ENCODE results near the gene VWA5B1.
"Not testable (repeated sequence)": the region's sequence is repeated elsewhere in the genome, so short reads cannot be mapped to it uniquely, and the experiment has no call there.

VWA5B1 gene

GRCh38 chr1:20280906-20281305, 9.8 kb upstream of the VWA5B1 start:
- no peak overlapping the region for H3K4me3 ChIP-seq (ENCODE audit: low read length)
- DNase-seq (ENCODE audit: low read depth) = no peak
- TF ChIP-seq CTCF (IDR thresholded peaks at IDR 0.05; ENCODE audit: insufficient read depth, low read depth, low read length, missing control alignments) = no peak

- DNase-seq (ENCODE audit: low read depth) = peak; percentile 42
- TF ChIP-seq CTCF (IDR thresholded peaks at IDR 0.05; ENCODE audit: insufficient read depth, low read depth, low read length, missing control alignments) = no peak
- H3K4me3 ChIP-seq (ENCODE audit: low read length) = no peak overlapping the region
Observed at GRCh38 chr1:20281801-20282200, 8.9 kb upstream of the VWA5B1 start.

GRCh38 chr1:20282533-20282932, 8.1 kb upstream of the VWA5B1 start:
- no peak for TF ChIP-seq CTCF (IDR thresholded peaks at IDR 0.05; ENCODE audit: insufficient read depth, low read depth, low read length, missing control alignments)
- DNase-seq (ENCODE audit: low read depth) = no peak
- no peak overlapping the region for H3K4me3 ChIP-seq (ENCODE audit: low read length)

GRCh38 chr1:20284046-20284445, 6.6 kb upstream of the VWA5B1 start:
- H3K4me3 ChIP-seq (ENCODE audit: low read length) = no peak overlapping the region
- DNase-seq (ENCODE audit: low read depth) = no peak
- no peak for TF ChIP-seq CTCF (IDR thresholded peaks at IDR 0.05; ENCODE audit: insufficient read depth, low read depth, low read length, missing control alignments)

- no peak for TF ChIP-seq CTCF (IDR thresholded peaks at IDR 0.05; ENCODE audit: insufficient read depth, low read depth, low read length, missing control alignments)
- no peak overlapping the region for H3K4me3 ChIP-seq (ENCODE audit: low read length)
- no peak for DNase-seq (ENCODE audit: low read depth)
Observed at GRCh38 chr1:20284625-20285024, 6.0 kb upstream of the VWA5B1 start.

- H3K4me3 ChIP-seq (ENCODE audit: low read length) = no peak overlapping the region
- no peak for TF ChIP-seq CTCF (IDR thresholded peaks at IDR 0.05; ENCODE audit: insufficient read depth, low read depth, low read length, missing control alignments)
- no peak for DNase-seq (ENCODE audit: low read depth)
Observed at GRCh38 chr1:20285510-20285909, 5.2 kb upstream of the VWA5B1 start.

- H3K4me3 ChIP-seq (ENCODE audit: low read length); DNase-seq (ENCODE audit: low read depth): not testable (repeated sequence)
Observed at GRCh38 chr1:20287696-20288095, 3.0 kb upstream of the VWA5B1 start.

GRCh38 chr1:20291645-20292084, 990 bp downstream of the VWA5B1 start:
- H3K4me3 ChIP-seq (ENCODE audit: low read length) = no peak overlapping the region
- TF ChIP-seq CTCF (IDR thresholded peaks at IDR 0.05; ENCODE audit: insufficient read depth, low read depth, low read length, missing control alignments) = no peak
- DNase-seq (ENCODE audit: low read depth) = no peak

Measured in epithelial cell of esophagus (primary cell).